GM12878 (cell line): ENCODE data around the gene RBPJ. TPM values are rescaled to one million over a fixed set of nuclear protein-coding genes. Genes with fewer than 3 reads are reported as not detected.

Experiments used
- BCLAF1 ChIP-seq: fragments of 450-650 bp; IDR thresholded peaks from 2 replicates; pipeline ENCODE4 v1.6.1; 2017; ENCODE audit warnings: antibody characterized with exemption, mild to moderate bottlenecking, moderate library complexity
- CEBPB ChIP-seq, 2 experiments: fragments of 150-350 bp in 1 of 2; IDR thresholded peaks; 2 replicates each; pipeline ENCODE4 v1.6.1; 2012 to 2014; ENCODE audit warnings: low read depth in 2 of 2, low read length in 2 of 2, borderline replicate concordance in 1 of 2, inconsistent platforms in 1 of 2
- EED ChIP-seq: sonication (generic); IDR thresholded peaks from 2 replicates; pipeline ENCODE4 v1.6.1; 2016; ENCODE audit warnings: antibody characterized with exemption, low read depth
- NFYB ChIP-seq: IDR thresholded peaks from 2 replicates; pipeline ENCODE4 v1.6.1; 2011; ENCODE audit warnings: low read depth, mild to moderate bottlenecking, low read length, improper control_type of control experiment, moderate library complexity; ENCODE audit not compliant: insufficient read depth
- PAX8 ChIP-seq: fragments of 450-650 bp; IDR thresholded peaks from 2 replicates; pipeline ENCODE4 v1.6.1; 2017; ENCODE audit warnings: mild to moderate bottlenecking, moderate library complexity
- PBX3 ChIP-seq: IDR thresholded peaks from 2 replicates; pipeline ENCODE4 v1.6.1; 2011; ENCODE audit warnings: mild to moderate bottlenecking, low read depth, low read length, moderate library complexity; ENCODE audit not compliant: insufficient replicate concordance
- SMC3 ChIP-seq: IDR thresholded peaks from 2 replicates; pipeline ENCODE4 v1.6.1; 2011; ENCODE audit warnings: low read length, improper control_type of control experiment, borderline replicate concordance
- SPI1 ChIP-seq: IDR thresholded peaks from 2 replicates; pipeline ENCODE4 v1.6.1; 2011; ENCODE audit warnings: low read depth, mild to moderate bottlenecking, low read length, moderate library complexity, borderline replicate concordance; ENCODE audit not compliant: insufficient read depth
- polyA plus RNA-seq, 11 experiments: library from polyadenylated mRNA; depleted of rRNA in 4 of 11; unstranded in 6 of 11; stranded (reverse) in 5 of 11; fragments of >200 nt; fragmentation: Nextera tagmentation in 4 of 11; fragmentation: Illumina TruSeq in 1 of 11; extraction: Ambion mirVana in 4 of 11; extraction: Trizol in 1 of 11; gene quantifications; 1 replicate in 1 of 11; 2 replicates in 10 of 11; pipeline versions ENCODE4 v1.2.1 to v1.2.3, GENCODE V29; 2011 to 2016; ENCODE audit warnings: inconsistent platforms in 2 of 11, missing spikeins in 2 of 11, low read depth in 1 of 11
- total RNA-seq, 4 experiments: library from RNA; depleted of rRNA in 3 of 4; stranded (reverse); fragments of >200 nt in 3 of 4; fragmentation: Illumina TruSeq in 1 of 4; extraction: Trizol in 1 of 4; gene quantifications; 2 replicates each; pipeline versions ENCODE4 v1.2.1 to v1.2.3, GENCODE V29; 2013 to 2021
- TF ChIP-seq, protein P1 (sequence below): fragments of 450-650 bp; formaldehyde crosslinking; IDR thresholded peaks from 2 replicates; pipeline ENCODE4 v1.5.0; 2022; ENCODE audit warnings: mild to moderate bottlenecking, missing genetic modification characterization

Gene RBPJ
- total and polyA plus RNA-seq, 10 of the 15 experiments (the other 5 are each of a cell fraction or from before 2014, with no cell fraction given), result 24.5 to 87.6 (median 41.6) TPM

DNA sequence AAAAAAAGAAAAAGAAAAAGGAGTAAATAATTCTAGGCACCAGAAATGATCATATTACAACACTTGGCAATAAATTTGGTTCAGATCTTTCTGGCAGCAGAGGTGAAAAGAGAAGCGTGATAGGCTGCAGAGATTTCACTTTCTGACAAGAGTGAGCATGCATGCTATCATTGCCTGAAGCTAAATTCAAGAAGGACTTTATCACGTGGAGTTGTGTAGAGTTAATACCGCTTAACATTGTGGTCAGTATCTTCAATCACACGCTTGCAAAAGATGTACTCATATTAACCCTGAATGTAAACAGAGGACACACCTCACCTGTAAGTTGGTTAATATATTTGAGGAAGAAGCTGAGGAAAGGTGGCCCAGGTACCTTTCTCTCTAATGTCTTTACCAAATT lies 31.4 kb upstream of the RBPJ start (continued):
- TF ChIP-seq BCLAF1, result no peak
- no peak for TF ChIP-seq EED
- no peak for TF ChIP-seq NFYB
- TF ChIP-seq PBX3, result no peak
- no peak for TF ChIP-seq PAX8
- no peak for TF ChIP-seq SPI1
- no peak for TF ChIP-seq CEBPB (IDR thresholded peaks at IDR 0.05; ENCODE audit: borderline replicate concordance in 1 of 2, low read depth in 2 of 2, low read length in 2 of 2)
- no peak for TF ChIP-seq SMC3
- TF ChIP-seq, protein P1, sequence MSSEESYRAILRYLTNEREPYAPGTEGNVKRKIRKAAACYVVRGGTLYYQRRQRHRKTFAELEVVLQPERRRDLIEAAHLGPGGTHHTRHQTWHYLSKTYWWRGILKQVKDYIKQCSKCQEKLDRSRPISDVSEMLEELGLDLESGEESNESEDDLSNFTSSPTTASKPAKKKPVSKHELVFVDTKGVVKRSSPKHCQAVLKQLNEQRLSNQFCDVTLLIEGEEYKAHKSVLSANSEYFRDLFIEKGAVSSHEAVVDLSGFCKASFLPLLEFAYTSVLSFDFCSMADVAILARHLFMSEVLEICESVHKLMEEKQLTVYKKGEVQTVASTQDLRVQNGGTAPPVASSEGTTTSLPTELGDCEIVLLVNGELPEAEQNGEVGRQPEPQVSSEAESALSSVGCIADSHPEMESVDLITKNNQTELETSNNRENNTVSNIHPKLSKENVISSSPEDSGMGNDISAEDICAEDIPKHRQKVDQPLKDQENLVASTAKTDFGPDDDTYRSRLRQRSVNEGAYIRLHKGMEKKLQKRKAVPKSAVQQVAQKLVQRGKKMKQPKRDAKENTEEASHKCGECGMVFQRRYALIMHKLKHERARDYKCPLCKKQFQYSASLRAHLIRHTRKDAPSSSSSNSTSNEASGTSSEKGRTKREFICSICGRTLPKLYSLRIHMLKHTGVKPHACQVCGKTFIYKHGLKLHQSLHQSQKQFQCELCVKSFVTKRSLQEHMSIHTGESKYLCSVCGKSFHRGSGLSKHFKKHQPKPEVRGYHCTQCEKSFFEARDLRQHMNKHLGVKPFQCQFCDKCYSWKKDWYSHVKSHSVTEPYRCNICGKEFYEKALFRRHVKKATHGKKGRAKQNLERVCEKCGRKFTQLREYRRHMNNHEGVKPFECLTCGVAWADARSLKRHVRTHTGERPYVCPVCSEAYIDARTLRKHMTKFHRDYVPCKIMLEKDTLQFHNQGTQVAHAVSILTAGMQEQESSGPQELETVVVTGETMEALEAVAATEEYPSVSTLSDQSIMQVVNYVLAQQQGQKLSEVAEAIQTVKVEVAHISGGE, result no peak
